HG03066 (cell line): Measurements from ENCODE around the gene TNFSF15.

ENCODE experiments used
- ATAC-seq: cut with Tn5 transposase; IDR thresholded peaks from one replicate; pipeline ENCODE4 v1.9.1; 2021; ENCODE audit warnings: low read depth; ENCODE audit not compliant: unreplicated experiment

Gene TNFSF15

DNA sequence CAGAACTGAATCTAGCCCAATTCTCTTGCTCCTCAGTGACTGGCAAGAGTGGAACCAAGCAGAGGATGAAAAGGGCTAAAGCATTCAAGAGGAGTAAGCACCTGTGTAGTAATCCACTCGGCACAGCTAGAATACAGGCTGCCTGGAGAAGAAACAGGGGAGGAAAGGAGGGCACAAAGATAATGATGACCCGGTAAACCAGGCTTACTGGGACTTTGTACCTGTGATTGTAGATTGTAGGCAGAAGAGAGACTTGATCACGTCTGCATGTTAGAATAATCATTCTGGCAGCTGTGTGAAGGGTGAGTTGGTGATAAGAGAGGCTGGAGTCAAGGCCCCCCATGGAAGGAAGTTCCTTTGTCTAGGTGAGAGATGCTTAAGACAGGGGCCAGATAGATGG is 20.6 kb upstream of the TNFSF15 start:
- ATAC-seq: no peak

DNA sequence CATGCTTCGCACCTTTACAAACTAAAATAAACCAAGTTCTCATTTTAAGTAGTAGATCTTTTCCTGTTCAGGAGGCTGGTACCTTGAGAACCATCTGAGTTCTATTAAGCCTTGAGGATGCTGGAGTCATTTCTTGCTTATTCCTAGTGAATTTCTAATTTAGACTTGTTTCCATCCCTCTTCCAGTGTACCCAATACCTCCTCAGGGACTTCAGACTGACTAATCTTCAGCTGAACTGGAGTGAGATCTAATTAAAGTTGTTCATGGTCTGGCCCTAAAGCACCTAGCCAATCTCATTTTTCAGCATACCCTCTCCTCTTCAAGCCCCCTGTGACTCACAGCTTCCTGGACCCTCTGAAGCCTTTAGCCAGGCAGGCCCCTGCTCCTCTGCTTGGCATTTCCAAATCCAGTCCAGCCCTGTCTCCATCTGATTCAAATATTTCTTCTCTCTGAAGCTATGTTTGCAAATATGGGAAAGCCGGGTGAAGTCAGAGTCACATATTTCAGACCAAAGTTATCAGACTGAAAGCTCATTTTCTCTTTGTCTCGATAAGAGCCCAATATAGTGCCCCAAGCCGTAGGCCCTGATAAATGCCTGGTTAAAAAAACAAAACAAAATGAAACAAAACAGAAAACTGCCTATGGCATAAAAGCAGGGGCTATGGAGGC is 19.4 kb upstream of the TNFSF15 start:
- ATAC-seq: no peak

GRCh38 chr9:114824110-114824509 is 18.3 kb upstream of the TNFSF15 start:
- no peak for ATAC-seq

GRCh38 chr9:114823441-114823840 is 17.6 kb upstream of the TNFSF15 start:
- ATAC-seq: no peak

GRCh38 chr9:114822708-114823107 is 16.9 kb upstream of the TNFSF15 start:
- no peak for ATAC-seq

DNA sequence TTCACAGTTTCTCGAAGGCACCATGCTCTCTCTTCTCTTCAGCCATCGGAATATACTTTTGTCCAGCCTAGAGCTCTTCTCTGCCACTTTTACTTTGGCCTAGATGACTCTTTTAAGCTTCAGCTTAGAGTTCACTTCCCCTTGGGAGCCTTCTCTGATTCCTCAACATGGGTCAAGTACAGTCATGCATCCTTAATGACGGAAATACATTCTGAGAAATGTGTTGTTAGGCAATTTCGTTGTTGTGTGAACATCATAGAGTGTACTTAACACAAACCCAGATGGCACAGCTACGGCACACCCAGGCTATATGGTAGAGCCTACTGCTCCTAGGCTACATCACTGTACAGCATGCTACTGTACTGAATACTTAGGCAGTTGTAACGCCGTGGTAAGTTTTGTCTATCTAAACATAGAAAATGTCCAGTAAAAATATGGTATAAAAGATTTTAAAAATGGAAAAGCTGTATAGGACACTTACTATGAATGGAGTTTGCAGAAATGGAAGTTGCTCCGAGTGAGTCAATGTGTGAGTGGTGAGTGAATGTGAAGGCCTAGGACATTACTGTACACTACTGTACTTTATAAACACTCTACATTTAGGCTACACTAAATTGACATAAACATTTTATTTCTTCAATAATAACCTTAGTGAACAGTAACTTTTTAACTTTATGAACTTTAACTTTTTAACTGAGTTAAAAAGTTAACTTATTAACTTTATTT is 15.1 kb upstream of the TNFSF15 start:
- ATAC-seq: no peak

- no peak for ATAC-seq
Observed at GRCh38 chr9:114818178-114818577, 12.3 kb upstream of the TNFSF15 start.

GRCh38 chr9:114813717-114814418 is 8.0 kb upstream of the TNFSF15 start:
- no peak for ATAC-seq

- no peak for ATAC-seq
Observed at GRCh38 chr9:114811966-114812636, 6.3 kb upstream of the TNFSF15 start.

DNA sequence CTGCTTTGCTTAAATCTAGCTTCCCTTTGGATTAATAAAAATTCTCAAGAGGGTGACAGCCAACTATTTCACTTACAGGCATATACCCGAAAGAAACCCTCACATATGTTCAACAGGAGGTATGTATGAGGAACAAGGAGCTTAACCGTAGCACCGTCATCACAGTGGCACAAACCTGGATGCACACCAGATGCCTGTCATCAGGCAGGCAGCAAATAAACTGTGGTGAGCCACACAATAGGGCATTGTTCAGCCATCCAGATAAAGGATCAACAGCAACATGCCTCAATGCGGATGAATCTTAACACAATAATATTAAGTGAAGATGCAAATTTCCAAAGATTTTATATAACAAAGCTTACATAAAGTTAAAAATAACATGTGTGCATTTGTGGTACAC is 5.5 kb upstream of the TNFSF15 start:
- ATAC-seq: no peak

GRCh38 chr9:114810614-114811013 is 4.8 kb upstream of the TNFSF15 start:
- ATAC-seq: no peak

GRCh38 chr9:114806526-114806900 is 674 bp upstream of the TNFSF15 start:
- ATAC-seq: peak; percentile 28

- no peak for ATAC-seq
Observed at GRCh38 chr9:114804505-114804904, 1.3 kb downstream of the TNFSF15 start.

GRCh38 chr9:114803479-114804265 is 2.2 kb downstream of the TNFSF15 start:
- no peak for ATAC-seq

- no peak for ATAC-seq
Observed at GRCh38 chr9:114799925-114800324, 5.9 kb downstream of the TNFSF15 start.

- ATAC-seq: no peak
Observed at GRCh38 chr9:114799441-114799840, 6.4 kb downstream of the TNFSF15 start.

DNA sequence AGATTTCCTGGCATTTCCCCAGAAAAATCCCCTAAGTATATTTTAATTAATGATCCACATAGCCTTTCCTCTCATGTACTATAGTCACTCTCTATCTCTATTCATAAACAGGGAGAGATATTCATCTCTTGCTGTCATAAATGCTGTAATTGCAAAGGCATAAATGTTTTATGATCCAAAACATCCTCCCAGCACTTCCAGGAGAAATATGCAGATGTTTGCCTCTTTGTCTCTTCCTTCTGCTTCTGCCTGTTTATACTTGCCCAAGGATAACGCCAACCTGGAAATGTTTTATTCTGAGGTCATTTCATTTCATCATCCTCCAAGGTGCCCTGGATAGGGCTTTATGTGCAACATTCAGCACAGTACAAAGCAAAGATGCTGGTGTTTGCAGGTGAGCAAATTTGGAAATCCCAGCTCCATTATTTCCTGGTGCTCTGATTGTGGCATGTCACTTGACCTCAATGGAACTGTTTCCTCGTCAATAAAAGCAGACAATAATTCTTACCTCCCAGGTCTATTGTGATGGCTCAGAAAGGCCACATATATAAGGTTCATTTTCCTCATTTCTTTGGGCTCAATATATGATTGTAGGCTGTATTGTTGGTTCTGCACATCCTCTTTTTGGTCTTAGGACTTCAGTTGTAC is 6.9 kb downstream of the TNFSF15 start:
- ATAC-seq: no peak

DNA sequence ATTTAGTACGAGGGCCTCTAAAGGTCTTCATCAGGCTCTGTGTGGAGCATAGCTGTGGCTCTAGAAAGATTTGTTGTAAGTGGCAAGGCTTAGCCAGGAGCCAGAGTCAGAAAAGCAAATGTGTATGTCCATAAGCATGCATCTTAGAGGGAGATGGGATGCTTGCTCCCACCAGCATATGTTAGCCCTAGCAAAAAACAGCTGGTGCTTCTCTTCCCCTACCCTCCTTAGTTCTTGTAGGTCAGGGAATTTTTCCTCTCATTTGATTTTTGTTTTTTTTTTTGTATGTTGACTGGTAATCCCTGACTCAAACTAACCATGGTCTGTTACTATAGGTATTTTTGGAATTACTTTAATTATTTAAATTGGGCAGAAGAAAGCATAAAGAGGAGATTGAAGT is 7.7 kb downstream of the TNFSF15 start:
- no peak for ATAC-seq

DNA sequence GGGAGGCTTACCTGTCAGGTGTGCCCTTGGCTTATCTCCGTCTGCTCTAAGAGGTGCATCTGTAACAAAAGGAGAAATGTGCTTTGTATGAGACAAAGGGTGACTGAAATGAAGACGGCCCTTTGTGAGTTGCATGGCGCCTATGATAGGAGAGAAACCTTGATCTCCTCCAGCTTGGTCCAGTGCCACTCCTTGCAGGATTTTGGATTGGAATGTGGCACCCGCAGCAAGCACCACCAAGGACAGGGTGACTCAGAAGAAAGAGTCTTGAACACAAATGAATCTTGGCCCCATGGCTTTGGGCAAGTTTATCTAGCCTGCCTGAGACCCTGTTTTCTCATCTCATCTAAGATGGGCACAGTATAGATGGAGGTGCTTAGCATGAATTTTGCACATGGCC is 13.4 kb downstream of the TNFSF15 start:
- ATAC-seq: no peak

DNA sequence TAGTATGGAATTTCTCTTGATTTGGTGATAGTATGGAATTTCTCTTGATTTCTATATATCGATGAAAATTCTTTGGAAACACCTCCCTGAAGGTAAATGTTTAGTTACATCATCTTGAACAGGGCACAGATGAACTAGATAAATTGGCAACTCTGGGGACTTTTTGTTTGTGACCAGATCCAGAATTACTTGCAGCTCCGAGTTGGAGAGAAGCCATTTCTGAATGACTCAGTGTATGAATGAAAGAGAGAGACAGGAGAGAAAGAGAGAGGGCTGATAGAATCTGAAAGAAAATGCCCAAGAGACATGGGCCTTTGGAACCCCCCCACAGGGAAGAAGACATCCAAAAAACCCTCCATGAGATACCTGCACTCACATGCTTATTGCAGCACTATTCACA is 14.1 kb downstream of the TNFSF15 start:
- no peak for ATAC-seq
